ENCODE results near the gene PRPH.
"Not testable (repeated sequence)": the region's sequence is repeated elsewhere in the genome, so short reads cannot be mapped to it uniquely, and the experiment has no call there.

PRPH gene

DNA sequence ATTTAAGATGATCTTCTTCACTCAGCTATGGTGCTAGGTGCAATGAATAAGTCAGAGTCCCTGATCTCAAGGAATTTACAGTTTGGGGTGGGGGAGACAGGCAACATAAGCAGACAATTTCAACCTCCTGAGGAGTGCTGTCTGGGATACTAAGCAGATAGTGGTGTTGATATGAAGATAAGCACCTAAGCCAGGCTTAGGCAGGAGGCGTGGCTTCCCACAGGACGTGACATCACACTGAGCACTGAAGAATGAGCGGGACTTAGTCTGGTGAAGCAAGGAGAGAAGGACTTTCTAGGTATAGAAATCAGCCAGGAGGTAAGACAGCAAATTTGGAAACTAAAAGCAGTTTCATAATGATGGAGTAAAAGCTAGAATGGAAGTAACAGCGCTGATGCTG lies 6.8 kb downstream of the PRPH start:
- DNase-seq = no peak

GRCh38 chr12:49304161-49304560 lies 9.2 kb downstream of the PRPH start:
- no peak for DNase-seq

DNA sequence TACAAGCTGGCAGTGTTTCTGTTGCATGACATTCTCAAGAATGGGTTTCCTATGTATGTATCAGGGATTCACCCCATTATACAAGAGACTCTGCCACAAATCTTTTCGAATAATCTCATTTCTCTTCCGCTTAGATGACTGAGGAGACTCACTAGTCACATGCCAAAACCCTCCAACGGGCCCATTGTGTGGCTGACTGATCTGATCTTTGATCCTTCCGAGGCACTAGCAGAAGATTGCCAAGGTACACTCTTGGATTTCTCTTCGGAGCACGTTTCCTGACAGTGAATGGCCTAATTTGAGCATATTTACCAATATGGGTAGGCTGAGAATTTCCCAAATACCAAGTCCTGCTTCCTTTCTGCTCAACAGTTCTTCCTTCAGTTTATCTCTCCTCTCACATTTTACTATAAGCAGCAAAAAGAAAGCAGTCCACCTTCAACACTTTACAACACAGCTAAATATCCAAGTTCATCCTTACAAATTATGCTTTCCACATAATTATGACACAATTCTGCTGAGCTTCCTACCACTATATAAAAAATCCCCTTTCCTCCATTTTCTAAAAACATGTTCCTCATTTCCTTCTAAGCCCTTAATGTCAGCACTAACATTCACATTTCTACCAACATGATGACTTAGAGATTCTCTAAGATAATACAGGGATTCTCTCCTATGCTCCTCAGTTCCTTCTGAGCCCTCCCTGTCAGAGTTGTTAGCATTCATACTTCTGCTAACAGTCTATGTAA lies 11.0 kb downstream of the PRPH start:
- no peak for DNase-seq

DNA sequence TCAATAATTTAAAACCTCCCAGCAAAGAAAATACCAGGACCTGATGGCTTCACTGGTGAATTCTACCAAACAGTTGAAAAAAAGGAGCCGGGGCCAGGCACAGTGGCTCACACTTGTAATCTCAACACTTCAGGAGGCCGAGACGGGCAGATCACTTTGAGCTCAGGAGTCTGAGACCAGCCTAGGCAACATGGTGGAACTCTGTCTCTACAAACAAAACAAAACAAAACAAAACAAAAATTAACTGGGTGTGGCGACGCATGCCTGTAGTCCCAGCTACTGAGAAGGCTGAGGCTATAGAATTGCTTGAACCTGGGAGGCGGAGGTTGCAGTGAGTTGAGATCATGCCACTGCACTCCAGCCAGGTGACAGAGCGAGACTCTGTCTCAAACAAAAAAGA lies 14.4 kb downstream of the PRPH start:
- no peak for DNase-seq

DNA sequence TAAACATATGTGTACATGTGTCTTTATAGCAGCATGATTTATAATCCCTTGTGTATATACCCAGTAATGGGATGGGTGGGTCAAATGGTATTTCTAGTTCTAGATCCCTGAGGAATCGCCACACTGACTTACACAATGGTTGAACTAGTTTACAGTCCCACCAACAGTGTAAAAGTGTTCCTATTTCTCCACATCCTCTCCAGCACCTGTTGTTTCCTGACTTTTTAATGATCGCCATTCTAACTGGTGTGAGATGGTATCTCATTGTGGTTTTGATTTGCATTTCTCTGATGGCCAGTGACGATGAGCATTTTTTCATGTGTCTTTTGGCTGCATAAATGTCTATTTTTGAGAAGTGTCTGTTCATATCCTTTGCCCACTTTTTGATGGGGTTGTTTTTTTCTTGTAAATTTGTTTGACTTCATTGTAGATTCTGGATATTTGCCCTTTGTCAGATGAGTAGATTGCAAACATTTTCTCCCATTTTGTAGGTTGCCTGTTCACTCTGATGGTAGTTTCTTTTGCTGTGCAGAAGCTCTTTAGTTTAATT lies 15.6 kb downstream of the PRPH start:
- not testable (repeated sequence) for DNase-seq

- DNase-seq = no peak
These were observed 19.9 kb downstream of the PRPH start for GRCh38 chr12:49314811-49315210.

- DNase-seq = not testable (repeated sequence)
These were observed 22.2 kb downstream of the PRPH start for GRCh38 chr12:49317118-49317517.

DNA sequence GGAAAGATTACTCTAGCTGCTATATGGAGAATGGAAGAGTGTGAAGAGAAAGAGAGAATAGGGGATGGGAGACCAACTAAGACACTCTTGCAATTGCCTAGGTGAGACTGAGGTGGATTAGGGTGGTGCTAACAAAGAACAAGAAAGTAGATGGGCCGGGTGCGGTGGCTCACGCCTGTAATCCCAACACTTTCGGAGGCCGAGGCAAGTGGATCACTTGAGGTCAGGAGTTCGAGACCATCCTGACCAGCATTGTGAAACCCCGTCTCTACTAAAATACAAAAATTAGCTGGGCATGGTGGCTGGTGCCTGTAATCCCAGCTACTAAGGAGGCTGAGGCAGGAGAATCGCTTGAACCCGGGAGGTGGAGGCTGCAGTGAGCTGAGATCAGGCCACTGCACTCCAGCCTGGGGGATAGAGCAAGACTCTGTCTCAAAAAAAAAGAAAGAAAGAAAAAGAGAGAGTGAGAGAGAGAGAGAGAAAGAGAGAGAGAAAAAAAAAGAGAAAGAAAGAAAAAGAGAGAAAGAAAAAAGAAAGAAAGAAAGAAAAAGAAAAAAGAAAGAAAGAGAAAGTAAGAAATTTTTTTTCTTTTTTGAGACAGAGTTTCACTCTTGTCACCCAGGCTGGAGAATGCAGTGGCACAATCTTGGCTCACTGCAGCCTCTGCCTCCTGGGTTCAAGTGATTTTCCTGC lies 25.6 kb downstream of the PRPH start:
- DNase-seq = not testable (repeated sequence)

- DNase-seq = no peak
These were observed 27.4 kb downstream of the PRPH start for GRCh38 chr12:49322367-49322707.

DNA sequence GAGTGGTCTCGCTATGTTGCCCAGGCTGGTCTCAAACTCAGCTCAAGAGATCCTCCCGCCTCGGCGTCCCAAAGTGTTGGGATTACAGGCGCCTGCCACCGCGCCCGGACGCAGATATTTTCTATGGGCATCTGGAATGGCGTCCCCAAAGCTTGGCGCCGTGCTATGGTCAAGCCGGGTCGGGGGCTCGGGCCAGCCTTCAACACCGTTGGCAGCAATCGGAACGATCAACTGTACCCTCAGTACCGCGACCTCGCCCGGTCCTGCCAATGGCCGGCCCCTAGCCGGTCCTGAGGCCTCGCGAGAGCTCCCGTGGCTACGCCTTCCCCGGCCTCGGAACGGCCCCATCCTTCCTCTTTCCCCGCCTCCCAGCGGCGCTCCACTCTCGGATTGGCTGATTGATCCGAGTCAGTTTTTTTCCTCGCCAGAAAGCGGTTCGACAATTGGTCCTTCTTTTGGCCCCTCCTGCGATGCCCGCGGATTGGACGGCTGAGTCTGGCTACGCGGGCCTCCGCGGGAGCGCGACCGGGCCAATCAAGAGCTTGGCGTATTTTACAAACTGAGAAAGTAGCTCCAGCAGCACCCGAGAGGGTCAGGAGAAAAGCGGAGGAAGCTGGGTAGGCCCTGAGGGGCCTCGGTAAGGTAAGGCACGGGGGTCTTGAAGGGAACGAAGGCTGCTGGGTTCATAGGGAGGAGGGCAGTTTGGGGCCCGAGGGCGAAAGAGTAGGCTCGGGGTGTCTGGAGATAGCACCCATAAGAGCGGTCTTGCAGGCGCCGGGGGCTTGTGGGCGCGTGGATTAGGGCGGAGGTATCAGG lies 28.0 kb downstream of the PRPH start, which contains the start of gene TROAP:
Gene TROAP, plus strand, starts transcription at position 548 of the 816 bp plus-strand sequence. CDS start 354 bp downstream, outside the sequence.
- peak; percentile 98 to 99 for DNase-seq

GRCh38 chr12:49323524-49324097 lies 28.7 kb downstream of the PRPH start:
- DNase-seq = no peak

- no peak for DNase-seq
These were observed 30.7 kb downstream of the PRPH start for GRCh38 chr12:49325606-49326005.

DNA sequence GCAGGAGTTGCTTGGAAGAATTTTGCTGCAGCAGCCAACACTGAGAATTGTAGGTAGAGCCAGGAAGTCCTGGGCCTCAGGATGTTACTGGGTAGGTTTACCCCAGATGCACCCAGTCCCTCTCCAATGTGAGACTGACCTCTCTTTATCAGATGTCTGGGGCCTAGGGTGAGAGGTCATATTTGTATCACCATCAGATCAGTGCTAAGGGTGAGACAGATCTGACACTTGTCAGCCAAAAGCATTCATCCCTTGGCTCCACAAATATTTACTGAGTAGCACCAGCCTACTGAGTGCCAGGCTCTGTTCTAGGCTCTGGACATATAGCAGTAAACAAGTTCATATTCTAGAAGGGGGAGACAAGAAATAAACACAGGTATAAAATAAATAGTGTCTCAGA lies 32.4 kb downstream of the PRPH start:
- DNase-seq = no peak

- DNase-seq = no peak
These were observed 32.9 kb downstream of the PRPH start for GRCh38 chr12:49327887-49328286.

DNA sequence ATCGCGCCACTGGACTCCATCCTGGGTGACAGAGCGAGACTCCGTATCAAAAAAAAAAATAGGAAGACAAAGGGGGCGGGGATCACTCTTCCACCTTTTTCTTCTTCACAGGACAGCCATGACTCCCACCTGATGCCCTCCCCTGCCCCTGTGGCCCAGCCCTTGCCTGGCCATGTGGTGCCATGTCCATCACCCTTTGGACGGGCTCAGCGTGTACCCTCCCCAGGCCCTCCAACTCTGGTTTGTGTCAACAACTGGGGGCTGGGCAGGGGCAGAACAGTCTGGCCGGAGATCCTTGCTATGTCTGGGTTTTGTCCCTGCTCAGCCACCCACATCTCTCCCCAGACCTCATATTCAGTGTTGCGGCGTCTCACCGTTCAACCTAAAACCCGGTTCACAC lies 33.9 kb downstream of the PRPH start:
- DNase-seq = no peak

GRCh38 chr12:49330032-49330619 lies 35.2 kb downstream of the PRPH start:
- no peak for DNase-seq

GRCh38 chr12:49330631-49331379 lies 35.9 kb downstream of the PRPH start:
- no peak for DNase-seq

DNA sequence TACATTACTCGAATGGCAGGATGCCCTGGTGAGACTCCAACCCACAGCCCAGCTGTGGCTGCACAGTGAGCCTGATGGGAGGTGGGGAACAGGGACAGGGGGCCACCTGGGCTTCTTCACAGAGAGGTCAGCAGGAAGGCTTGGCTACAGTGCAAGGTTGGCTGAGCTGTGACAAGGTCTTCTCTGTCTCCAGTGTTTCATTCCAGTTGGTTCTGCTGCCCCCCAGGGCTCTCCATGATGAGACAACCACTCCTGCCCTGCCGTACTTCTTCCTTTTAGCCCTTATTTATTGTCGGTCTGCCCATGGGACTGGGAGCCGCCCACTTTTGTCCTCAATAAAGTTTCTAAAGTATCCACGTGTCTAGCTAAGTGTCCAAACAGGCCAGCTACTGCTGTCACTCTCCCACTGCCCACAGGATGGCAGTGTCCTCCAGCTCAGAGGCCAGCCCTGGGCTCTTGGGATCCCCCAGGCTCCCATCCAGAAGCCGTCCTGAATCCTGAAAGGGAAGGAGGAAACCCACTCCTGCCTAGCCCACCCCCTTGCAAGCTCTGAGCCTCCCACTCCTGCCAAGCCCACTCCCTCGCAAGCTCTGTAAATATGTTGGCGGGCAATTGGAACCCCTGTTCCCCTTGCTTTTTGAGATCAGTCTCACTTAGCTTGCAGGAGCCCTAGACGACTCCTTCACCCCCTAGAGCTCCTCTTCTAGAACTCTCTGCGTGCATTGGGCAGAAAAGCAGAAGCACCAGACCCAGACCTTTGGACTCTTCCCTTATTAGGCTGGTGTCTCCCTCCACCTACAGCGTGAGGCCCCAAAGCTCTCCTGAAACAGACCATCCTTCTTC lies 36.7 kb downstream of the PRPH start:
- peak; percentile 52 to 65 for DNase-seq

DNA sequence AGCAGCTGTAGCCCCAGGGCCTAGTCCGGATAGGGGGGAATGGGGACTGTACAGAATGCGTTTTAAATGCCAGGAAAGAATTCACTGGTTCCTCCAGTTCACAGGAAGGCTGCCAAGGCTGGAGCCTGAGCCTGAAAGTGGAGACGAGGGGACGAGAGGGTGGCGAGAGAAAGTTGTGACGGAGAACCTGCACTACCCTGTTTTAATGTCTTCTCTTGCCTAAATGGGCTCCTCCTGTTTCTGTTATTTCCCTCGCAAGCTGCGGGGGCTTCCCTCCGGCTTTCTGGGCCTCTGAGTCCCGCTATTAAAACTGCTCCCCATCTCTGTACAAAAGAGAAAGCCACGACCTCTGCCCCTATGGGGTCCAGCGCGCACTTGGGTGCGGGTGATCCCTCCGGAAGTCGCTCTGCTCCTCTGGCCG lies 37.5 kb downstream of the PRPH start:
- DNase-seq = no peak

DNA sequence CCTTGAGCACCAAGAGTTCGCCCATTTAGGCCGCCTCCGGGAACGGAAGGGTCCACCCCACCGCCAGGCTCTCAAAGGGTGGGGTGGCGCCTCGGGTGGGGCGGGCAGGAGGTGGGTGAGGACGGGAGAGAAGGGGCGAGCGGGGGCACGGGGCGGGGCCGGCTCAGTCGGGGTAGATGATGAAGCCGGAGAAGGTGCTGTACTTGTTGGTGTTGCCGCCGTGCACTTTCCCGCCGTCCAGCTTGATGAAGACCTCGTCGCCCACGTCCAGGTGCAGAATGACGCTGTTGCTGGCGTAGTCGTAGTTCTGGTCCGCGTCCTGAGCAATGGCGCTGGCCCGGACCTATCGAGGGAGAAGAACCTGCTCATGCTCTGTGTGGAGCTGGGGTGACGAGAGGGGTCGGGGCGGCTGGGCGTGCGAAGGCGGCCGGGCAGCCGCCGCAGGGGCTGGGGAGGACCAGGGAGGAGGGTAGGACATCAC lies 38.0 kb downstream of the PRPH start:
- no peak for DNase-seq

GRCh38 chr12:49333778-49334177 lies 38.8 kb downstream of the PRPH start:
- not testable (repeated sequence) for DNase-seq
